ENCODE measurements around the gene WFS1.

The WFS1 gene

DNA sequence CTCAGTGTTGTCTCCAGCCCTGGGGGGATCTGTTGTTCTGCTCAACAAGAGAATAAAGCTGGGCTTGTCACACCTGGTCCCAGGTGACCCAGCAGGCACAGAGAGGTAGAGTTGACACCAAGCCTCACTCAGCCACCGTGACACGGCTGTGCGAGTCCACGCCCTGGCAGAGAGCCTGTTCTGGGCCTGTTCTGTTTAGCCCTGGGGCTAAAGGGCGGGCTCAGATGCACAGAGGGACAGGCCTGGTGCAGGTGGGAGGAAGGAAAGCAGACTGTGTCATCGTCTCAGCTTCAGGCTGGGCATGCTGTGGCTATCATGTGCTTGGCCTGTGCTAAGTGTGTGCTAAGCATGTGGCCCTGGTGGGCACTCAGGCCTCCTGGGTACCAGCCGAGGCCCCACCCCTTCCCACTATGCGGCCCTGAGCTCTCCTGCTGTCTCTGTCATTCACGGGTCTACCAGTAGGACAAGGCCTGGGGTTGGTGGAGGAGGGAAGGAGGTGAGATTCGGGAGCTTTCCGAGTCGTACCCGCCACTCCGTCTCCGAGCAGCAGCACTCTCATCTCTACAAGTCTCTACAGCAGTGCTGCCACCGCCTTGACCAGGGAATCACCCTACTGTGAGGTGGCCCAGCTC lies 10.8 kb downstream of the WFS1 start:
- no peak for DNase-seq

DNA sequence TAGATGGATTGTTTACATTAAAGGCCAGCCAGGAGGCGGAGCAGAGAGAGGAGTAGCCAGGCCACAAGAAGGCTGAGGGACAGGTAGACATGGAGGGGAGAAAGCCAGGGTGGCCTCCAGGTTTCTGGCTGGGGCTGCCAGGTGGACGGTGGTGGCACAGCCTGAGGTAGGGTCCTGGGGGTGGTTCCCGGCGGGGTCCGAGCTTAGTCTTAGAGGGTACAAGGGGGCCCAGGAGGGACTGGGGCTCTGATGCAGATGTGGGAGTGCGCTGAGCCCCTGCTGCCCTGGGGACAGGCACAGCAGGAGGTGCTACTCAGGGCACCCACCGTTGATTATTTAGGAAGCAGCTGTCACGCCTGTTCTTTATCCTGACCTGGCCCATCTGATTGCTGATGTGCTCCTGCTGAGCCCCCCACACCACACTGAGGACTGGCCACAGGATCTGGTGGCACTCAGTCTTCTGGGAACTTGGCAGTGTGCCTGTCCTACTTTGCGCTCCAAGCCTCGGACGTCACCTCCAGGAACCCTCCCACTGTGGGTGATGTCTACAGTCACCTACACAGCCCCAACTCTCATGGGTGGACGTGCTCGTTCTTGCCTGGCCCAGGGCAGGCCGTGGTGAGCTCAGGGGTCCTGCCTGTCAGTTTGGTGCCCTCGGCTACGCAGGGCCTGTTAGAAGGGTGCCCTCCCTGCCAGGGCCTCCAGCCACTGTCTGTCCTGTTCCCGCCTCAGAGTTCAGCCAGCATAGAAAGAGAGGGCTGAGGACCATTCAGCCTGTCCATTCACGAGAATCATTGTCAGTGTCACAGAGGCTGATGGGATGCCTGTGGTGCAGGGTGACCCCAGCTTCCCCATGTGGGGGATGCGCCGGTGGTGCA lies 12.0 kb downstream of the WFS1 start:
- DNase-seq = no peak

DNA sequence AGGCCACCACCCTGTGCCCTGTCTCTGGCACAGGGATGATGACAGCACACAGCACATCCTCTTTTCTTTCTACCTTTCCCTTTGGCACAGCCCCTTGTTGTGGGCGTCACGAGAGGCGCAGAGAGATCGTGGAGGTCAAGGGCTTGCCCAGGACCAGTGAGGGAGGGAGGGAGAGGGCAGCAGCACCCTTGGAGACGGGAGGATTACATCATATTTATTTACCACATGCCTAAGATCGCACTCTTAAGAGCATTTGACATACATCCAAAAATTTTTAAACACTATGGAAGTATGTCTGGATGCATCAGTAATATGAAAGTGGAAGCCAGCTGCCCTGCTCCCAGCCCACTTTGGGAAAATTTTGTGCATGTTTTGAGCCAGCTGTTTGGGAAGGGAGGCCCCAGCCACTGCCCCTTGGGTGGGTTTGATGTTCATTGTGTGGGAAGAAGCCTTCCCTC lies 12.7 kb downstream of the WFS1 start:
- no peak for DNase-seq

DNA sequence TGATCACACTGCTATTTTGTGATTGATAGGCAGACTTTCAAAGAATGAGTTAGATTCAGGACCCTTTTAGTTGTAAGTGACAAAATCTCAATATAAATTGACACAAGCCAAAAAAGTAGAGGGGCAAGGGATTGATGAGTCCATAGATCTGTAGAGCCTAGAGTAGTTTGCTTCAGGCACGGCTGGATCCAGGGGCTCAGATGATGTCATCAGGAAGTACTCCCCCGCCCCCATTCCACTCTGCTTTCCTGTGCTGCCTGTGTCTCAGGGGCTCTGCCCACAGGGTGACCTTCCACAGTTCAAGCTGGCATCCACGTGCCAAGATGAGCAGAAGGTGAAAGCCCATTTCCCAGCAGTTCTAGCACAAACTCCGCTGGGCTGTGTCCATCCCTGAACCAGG lies 13.6 kb downstream of the WFS1 start:
- no peak for DNase-seq

DNA sequence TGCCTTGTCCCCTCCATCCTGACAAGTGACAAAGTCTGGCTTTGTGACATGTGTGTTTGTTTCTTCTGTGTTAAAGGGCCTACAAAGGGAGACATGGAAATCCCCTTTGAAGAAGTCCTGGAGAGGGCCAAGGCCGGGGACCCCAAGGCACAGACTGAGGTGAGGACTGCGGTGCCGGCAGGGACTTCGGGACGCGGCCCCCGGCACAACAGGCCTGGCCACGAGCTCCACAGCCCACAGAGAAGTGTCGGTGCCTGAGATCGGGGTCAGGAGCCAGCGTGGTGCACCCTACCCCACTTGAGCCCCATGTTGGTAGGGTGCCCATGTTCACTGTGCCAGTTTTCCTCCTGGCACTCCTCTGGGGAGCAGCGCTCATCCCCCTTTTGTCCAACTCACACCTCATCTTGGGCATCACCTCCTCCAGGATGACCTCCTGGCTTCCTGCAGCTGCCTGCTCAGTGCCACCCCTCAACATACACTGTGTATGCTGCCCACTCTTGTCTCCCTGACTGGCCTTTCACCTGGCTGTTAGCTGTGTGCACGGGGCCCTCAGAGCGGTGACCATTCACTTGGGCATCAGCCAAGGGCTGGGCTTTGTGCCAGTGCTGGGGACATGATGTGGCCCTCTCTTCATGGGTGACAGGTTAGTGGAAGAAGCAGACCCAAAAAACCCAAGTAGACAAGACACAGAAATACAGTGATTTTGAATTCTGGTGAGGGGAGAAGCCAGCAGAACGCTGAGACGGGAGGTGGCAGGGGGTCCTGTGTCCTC lies 17.6 kb downstream of the WFS1 start:
- DNase-seq = no peak

- DNase-seq = no peak
Measured at GRCh38 chr4:6288342-6288741, 18.7 kb downstream of the WFS1 start.

DNA sequence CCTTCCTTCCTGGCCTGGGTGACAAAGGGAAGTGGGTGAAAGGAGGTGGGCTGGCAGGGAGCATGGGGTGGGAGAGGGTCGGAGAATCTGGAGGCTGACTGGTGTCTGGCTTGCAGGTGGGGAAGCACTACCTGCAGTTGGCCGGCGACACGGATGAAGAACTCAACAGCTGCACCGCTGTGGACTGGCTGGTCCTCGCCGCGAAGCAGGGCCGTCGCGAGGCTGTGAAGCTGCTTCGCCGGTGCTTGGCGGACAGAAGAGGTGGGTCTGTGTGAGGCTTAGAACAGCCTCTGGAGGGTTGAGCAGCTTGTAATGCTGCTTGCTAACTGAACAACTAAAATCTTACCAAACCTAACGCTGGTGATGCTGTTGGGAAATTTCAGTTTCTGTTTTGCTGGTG lies 19.2 kb downstream of the WFS1 start:
- no peak for DNase-seq

GRCh38 chr4:6290256-6290655 lies 20.6 kb downstream of the WFS1 start:
- DNase-seq = no peak

DNA sequence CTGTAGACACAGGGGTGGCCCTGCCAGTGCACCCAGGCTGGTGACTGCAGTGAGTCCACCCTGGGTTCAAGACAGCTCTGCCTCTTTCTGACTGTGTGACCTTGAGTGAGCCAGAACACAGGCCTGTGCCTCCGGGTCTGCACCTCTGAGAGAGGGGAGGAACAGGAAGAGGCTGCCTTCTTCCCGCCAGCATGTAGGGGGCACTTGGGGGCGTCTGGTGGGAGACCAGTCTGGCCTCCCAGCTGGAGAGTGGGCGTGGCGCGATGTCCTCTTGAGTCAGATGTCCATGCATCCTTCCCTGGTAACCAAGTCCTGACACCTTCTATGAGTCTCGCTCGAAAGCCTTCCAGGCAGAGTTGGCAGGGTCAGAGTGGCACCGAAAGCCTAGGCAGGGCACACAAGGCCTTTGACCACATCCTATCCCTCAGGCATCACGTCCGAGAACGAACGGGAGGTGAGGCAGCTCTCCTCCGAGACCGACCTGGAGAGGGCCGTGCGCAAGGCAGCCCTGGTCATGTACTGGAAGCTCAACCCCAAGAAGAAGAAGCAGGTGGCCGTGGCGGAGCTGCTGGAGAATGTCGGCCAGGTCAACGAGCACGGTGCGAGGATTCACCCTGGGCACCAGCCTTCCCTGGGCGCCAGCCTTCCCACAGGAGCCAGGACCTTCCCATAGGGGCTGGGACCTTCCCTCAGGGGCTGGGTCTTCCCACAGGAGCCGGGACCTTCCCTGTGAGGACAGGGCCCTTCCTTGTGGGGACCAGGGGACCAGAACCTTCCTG lies 21.3 kb downstream of the WFS1 start:
- DNase-seq = no peak

GRCh38 chr4:6291784-6292297 lies 22.2 kb downstream of the WFS1 start:
- no peak for DNase-seq

- no peak for DNase-seq
Measured at GRCh38 chr4:6292376-6293096, 22.9 kb downstream of the WFS1 start.

GRCh38 chr4:6293097-6293445 lies 23.4 kb downstream of the WFS1 start:
- no peak for DNase-seq

DNA sequence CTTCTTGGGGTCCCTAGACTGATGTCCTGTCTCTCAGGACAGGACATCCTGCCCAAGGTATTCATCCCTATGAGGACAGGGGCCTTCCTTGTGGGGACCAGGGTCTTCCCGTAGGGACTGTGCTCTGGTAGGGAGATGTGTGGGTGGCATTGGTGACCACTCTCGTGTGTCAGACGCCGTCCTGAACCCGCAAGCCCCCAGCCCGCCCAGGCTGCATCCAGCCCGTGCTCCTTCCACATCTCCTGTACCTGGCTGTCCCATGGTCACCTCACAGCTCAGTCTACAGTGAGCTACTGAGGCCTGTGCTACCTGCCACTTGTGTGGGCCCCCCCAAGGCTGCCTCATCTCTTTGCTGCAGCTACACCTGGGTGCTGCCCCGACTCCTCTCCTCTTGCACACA lies 24.0 kb downstream of the WFS1 start:
- no peak for DNase-seq

GRCh38 chr4:6294705-6295421 lies 25.2 kb downstream of the WFS1 start:
- DNase-seq = no peak

- DNase-seq = no peak
Measured at GRCh38 chr4:6295495-6295894, 25.8 kb downstream of the WFS1 start.

- no peak for DNase-seq
Measured at GRCh38 chr4:6296026-6296425, 26.4 kb downstream of the WFS1 start.

- no peak for DNase-seq
Measured at GRCh38 chr4:6297266-6297815, 27.7 kb downstream of the WFS1 start.

GRCh38 chr4:6298035-6298434 lies 28.4 kb downstream of the WFS1 start:
- no peak for DNase-seq

DNA sequence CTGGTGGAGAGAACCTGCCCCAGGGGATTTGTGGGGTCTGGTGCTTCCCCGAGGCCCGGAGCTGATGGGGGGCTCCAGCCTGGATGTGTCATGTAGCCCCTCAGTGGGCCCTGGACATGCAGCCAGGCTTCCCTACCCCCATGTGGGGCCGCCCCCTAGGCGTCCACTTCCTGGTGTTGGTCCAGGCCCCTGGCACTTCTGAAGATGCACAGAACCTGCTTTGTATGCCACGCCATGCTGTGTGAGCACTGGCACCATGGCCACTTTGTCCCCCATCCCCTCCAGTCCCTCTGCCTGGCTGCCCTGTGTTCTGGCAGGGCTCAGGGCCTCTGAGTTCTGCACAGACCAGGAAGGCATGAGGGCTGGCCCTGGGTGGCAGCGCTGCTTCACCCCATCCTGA lies 29.2 kb downstream of the WFS1 start:
- no peak for DNase-seq

DNA sequence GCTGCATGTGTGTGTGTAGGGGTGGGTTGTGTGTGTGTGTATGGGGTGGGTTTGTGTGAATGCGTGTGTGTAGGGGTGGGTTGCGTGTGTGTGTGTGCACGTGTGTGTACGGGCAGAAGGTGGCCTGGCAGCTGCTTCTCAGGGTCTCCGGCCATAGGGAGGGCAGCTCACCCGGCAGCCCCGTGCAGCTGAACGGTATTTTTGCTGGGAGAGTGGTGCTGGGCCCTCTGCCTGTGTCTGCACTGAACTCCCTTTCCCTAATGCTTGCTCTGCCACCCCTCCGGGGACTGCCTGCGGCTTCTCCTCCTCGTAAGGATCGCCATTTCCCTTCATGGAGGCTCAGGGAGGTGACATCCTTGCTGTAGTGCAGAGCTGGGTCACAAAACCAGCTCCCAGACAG lies 30.2 kb downstream of the WFS1 start:
- no peak for DNase-seq

DNA sequence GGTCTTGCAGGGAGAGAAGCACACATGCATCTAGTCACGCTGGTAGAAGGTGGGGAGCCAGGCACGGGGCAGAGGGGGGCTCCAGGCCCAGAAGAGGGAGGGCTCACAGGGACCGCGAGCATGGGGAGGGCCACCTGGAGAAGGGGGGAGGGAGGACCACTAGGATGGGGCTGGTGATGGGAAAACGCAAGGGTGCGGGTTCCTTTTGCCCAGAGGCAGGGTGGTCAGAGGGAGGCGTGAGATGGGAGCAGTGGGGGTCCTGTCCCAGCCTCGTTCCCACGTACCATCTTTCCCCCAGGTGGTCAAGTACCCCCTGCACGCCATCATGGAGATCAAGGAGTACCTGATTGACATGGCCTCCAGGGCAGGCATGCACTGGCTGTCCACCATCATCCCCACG lies 30.7 kb downstream of the WFS1 start:
- DNase-seq = no peak
